Hepatocyte (in vitro differentiated cells): ENCODE results near the gene TRAF3. TPM values are rescaled to one million over a fixed set of nuclear protein-coding genes. Genes with fewer than 3 reads are reported as not detected.

Experiments used
- DNase-seq: peaks from one replicate; pipeline ENCODE4 v3.0.0-alpha.2; 2016; ENCODE audit warnings: low spot score
- H2AFZ ChIP-seq: fragments of 200-600 bp; sonication (generic); 2 replicates; pipeline ENCODE4 v1.6.0; 2016; ENCODE audit warnings: antibody characterized with exemption, mild to moderate bottlenecking
- H3K27ac ChIP-seq: fragments of 200-600 bp; sonication (generic); 2 replicates; pipeline ENCODE4 v1.5.1; 2016; ENCODE audit warnings: mild to moderate bottlenecking
- H3K27me3 ChIP-seq: fragments of 200-600 bp; sonication (generic); 2 replicates; pipeline ENCODE4 v1.6.1; 2016
- H3K36me3 ChIP-seq: fragments of 200-600 bp; sonication (generic); replicated peaks from 2 replicates; pipeline ENCODE4 v1.5.1; 2016; ENCODE audit warnings: low read depth; ENCODE audit not compliant: insufficient read depth
- H3K4me1 ChIP-seq: fragments of 200-600 bp; sonication (generic); 2 replicates; pipeline ENCODE4 v1.5.1; 2016; ENCODE audit warnings: mild to moderate bottlenecking, moderate library complexity; ENCODE audit not compliant: insufficient read depth
- H3K4me2 ChIP-seq: fragments of 200-600 bp; sonication (generic); 2 replicates; pipeline ENCODE4 v1.6.0; 2016
- H3K4me3 ChIP-seq: fragments of 200-600 bp; sonication (generic); 2 replicates; pipeline ENCODE4 v1.5.1; 2016; ENCODE audit warnings: mild to moderate bottlenecking
- H3K79me2 ChIP-seq: fragments of 200-600 bp; sonication (generic); 2 replicates; pipeline ENCODE4 v1.6.0; 2017; ENCODE audit warnings: mild to moderate bottlenecking
- H3K9me2 ChIP-seq: fragments of 200-600 bp; sonication (generic); replicated peaks from 2 replicates; pipeline ENCODE4 v1.6.0; 2017; ENCODE audit warnings: mild to moderate bottlenecking; ENCODE audit not compliant: insufficient read depth
- H3K9me3 ChIP-seq: fragments of 200-600 bp; sonication (generic); 2 replicates; pipeline ENCODE4 v1.5.1; 2016; ENCODE audit warnings: low read depth, mild to moderate bottlenecking
- H4K20me1 ChIP-seq: fragments of 200-600 bp; sonication (generic); 2 replicates; pipeline ENCODE4 v1.6.0; 2016; ENCODE audit warnings: mild to moderate bottlenecking; ENCODE audit not compliant: insufficient read depth, poor library complexity, severe bottlenecking
- EZH2 ChIP-seq: fragments of 200-600 bp; sonication (generic); IDR thresholded peaks from 2 replicates; pipeline ENCODE4 v1.6.1; 2016; ENCODE audit warnings: antibody characterized with exemption, mild to moderate bottlenecking, borderline replicate concordance
- EZH2phosphoT487 ChIP-seq: fragments of 200-600 bp; sonication (generic); IDR thresholded peaks from one replicate; pipeline ENCODE4 v1.6.1; 2018; ENCODE audit warnings: antibody characterized with exemption, mild to moderate bottlenecking, low read depth, moderate library complexity; ENCODE audit not compliant: unreplicated experiment, severe bottlenecking
- WGBS: methylation state at CpG from one replicate; pipeline ENCODE4 v1.1.6; 2016; ENCODE audit warnings: low lambda C conversion rate; ENCODE audit errors: missing lambda C conversion rate; 5-methylcytosine and 5-hydroxymethylcytosine counted together
- polyA plus RNA-seq: library from polyadenylated mRNA; unstranded; fragments of >200 nt; fragmentation: Nextera tagmentation; extraction: Ambion mirVana; gene quantifications from 2 replicates; pipeline ENCODE4 v1.2.1, GENCODE V29; 2016
- total RNA-seq: library from RNA; depleted of rRNA; stranded (reverse); fragments of >200 nt; gene quantifications from 2 replicates; pipeline ENCODE4 v1.2.3, GENCODE V29; 2014
- TF ChIP-seq, protein P1 (sequence below): fragments of 200-600 bp; sonication (generic); IDR thresholded peaks from 2 replicates; pipeline ENCODE4 v1.5.1; 2016; ENCODE audit warnings: antibody characterized with exemption, mild to moderate bottlenecking; ENCODE audit not compliant: poor library complexity

TRAF3 gene
- total and polyA plus RNA-seq, 2 experiments from 2014 or later, result 8.0 to 15.8 TPM

DNA sequence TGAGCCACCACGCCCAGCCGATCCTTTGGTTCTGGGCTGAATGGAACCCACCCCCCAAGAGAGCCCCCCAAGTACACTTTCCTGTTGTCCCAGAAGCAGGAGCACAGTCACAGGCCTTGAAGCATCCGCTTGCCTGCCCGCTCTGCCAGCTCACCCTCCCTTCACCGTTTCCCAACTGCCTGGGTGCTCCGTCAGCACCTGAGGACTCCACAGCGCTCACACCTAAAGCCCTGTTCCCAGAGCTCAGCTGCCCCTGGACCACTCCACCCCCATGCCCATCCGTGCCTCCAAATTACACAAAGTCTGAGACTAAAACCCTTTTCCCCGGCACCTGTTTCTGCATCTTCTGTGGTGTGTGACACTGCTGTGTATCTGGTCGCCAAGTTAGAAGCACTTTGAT is 44.3 kb upstream of the TRAF3 start:
- peaks cover 3% of the 10 kb centered on the region for H3K36me3 ChIP-seq
- H3K27me3 ChIP-seq, result no peaks in the 10 kb centered on the region
- 98% methylated on average over 10 of the region's 10 CpGs for WGBS

DNA sequence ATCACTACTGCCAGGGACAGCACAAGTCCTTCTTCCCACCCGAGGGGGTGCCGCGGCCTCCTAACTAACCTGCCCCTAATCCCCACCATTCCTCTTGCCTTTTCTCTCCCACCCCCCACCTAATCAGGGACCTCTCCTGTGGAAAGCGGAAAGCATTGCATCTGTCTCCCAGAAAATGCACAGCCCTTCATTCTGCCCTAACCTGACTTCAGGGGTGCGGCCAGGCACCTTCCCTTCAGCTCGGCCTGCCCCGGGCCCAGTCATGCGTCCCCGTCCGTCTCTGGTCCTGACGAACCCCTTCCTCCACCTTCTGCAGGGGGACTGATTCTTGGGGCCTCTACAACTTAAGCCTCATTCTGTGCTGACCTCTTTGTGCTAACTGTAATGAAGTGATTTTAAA is 43.9 kb upstream of the TRAF3 start:
- TF ChIP-seq, protein P1, sequence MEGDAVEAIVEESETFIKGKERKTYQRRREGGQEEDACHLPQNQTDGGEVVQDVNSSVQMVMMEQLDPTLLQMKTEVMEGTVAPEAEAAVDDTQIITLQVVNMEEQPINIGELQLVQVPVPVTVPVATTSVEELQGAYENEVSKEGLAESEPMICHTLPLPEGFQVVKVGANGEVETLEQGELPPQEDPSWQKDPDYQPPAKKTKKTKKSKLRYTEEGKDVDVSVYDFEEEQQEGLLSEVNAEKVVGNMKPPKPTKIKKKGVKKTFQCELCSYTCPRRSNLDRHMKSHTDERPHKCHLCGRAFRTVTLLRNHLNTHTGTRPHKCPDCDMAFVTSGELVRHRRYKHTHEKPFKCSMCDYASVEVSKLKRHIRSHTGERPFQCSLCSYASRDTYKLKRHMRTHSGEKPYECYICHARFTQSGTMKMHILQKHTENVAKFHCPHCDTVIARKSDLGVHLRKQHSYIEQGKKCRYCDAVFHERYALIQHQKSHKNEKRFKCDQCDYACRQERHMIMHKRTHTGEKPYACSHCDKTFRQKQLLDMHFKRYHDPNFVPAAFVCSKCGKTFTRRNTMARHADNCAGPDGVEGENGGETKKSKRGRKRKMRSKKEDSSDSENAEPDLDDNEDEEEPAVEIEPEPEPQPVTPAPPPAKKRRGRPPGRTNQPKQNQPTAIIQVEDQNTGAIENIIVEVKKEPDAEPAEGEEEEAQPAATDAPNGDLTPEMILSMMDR, result no peak
- no peak for TF ChIP-seq EZH2
- TF ChIP-seq EZH2phosphoT487, result no peak
- Histone ChIP-seq H3K27ac (no peak overlapping the region), H3K9me2 (no peaks in the 10 kb centered on the region), H3K79me2 (peaks cover 5% of the 10 kb centered on the region), H3K4me2 (no peak overlapping the region), H3K9me3 (no peaks in the 10 kb centered on the region), H3K4me3 (no peak overlapping the region), H2AFZ (no peak overlapping the region), H3K4me1 (no peaks in the 10 kb centered on the region), H4K20me1 (no peaks in the 10 kb centered on the region), H3K36me3 (no peaks in the 10 kb centered on the region), H3K27me3 (no peaks in the 10 kb centered on the region)
- 90% methylated on average over 11 of the region's 11 CpGs for WGBS
- no peak for DNase-seq

More for the DNA sequence above, 44.3 kb upstream of the TRAF3 start:
- no peaks in the 10 kb centered on the region for H4K20me1 ChIP-seq
- no peak for TF ChIP-seq EZH2
- TF ChIP-seq, protein P1, result no peak
- TF ChIP-seq EZH2phosphoT487, result no peak
- peaks cover 5% of the 10 kb centered on the region for H3K79me2 ChIP-seq
- no peak overlapping the region for H3K27ac ChIP-seq
- H3K9me2 ChIP-seq, result no peaks in the 10 kb centered on the region
- H3K4me1 ChIP-seq, result no peaks in the 10 kb centered on the region
- H3K4me3 ChIP-seq, result no peak overlapping the region
- DNase-seq, result no peak
- H3K9me3 ChIP-seq, result no peaks in the 10 kb centered on the region
- H2AFZ ChIP-seq, result no peak overlapping the region
- no peak overlapping the region for H3K4me2 ChIP-seq

DNA sequence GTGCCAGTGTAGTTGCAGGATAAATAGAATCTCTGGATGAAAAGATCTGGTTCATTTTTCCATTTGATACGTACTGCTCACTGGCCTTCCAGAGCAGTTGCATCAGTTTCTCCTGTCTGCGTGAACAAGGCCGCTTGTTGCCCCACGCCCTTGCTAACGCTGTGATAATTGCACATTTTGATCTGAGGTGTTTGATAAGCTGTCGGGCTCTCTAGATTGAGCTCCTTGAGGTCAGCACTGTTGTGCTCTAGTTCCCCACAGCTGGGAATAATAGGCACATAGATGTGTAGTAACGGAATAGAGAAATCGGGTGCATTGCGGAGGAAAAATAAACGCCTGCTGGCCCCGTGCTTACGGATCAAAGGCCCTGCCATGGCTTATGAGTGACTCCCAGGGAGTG is 42.8 kb upstream of the TRAF3 start:
- Histone ChIP-seq H2AFZ (no peak overlapping the region), H3K36me3 (no peaks in the 10 kb centered on the region), H3K4me2 (no peak overlapping the region), H3K27ac (no peak overlapping the region), H3K4me1 (no peaks in the 10 kb centered on the region), H3K9me2 (no peaks in the 10 kb centered on the region), H3K27me3 (no peaks in the 10 kb centered on the region), H3K4me3 (no peak overlapping the region), H3K79me2 (peaks cover under 1% of the 10 kb centered on the region), H3K9me3 (no peaks in the 10 kb centered on the region), H4K20me1 (no peaks in the 10 kb centered on the region)
- WGBS, result 89% methylated on average over 12 of the region's 12 CpGs
- DNase-seq, result no peak
- TF ChIP-seq, protein P1, result no peak
- TF ChIP-seq EZH2phosphoT487 (no peak), EZH2 (no peak)

DNA sequence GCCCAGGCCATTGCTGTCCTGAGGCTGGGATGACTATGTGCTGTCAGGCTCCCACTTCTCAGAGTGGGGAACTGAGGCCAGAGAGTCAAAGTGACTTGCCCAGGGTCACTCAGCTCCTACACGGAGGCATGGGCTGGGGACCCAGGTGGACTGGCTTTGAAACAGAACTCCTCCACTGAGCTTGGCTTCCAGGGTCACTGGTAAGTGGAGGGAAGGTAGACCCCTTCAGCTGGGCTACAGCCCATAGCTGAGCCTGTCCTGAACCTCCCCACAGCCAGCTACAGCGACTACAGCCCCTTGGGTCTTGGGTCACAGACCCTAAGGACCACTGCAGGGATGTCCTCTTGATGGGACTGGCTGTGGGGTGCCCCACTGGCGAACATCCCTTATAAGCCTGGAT is 40.3 kb upstream of the TRAF3 start:
- H3K36me3 ChIP-seq, result no peaks in the 10 kb centered on the region
- 96% methylated on average over 3 of the region's 3 CpGs for WGBS

More for the DNA sequence above, 40.3 kb upstream of the TRAF3 start:
- Histone ChIP-seq H3K79me2 (no peaks in the 10 kb centered on the region), H4K20me1 (no peaks in the 10 kb centered on the region), H3K27me3 (no peaks in the 10 kb centered on the region), H3K4me3 (no peak overlapping the region), H3K9me2 (no peaks in the 10 kb centered on the region), H3K27ac (no peak overlapping the region), H2AFZ (no peak overlapping the region), H3K4me2 (no peak overlapping the region), H3K9me3 (peaks cover 7% of the 10 kb centered on the region), H3K4me1 (no peaks in the 10 kb centered on the region)
- TF ChIP-seq, protein P1, result no peak
- TF ChIP-seq EZH2phosphoT487 (no peak), EZH2 (no peak)
- DNase-seq, result no peak
